Measurements from ENCODE around the gene SDCBP2. TPM values are rescaled to one million over a fixed set of nuclear protein-coding genes. Genes with fewer than 3 reads are reported as not detected.

SDCBP2 gene
- total and polyA plus RNA-seq, 2 of the 13 experiments (the other 11 are each of a cell fraction or from before 2014, with no cell fraction given), result 1.2 to 2.4 TPM

GRCh38 chr20:1325173-1326030, 3.5 kb downstream of the SDCBP2 start (continued):
- no peak; the same call in 1 of the 2 replicates for TF ChIP-seq ONECUT2 (CRISPR knock-in tag; IDR thresholded peaks at IDR 0.05)
- no peak; the same call in 1 of the 2 replicates for TF ChIP-seq GABPA (IDR thresholded peaks at IDR 0.05; ENCODE audit: low read depth, low read length)
- peak; percentile 81 for TF ChIP-seq GABPA (CRISPR knock-in tag; IDR thresholded peaks at IDR 0.05; ENCODE audit: low read depth)
- peak; percentile 63; the same call in 1 of the 2 replicates for TF ChIP-seq ATF5 (CRISPR knock-in tag; IDR thresholded peaks at IDR 0.05; ENCODE audit: low read depth)
- TF ChIP-seq KLF12 (CRISPR knock-in tag; IDR thresholded peaks at IDR 0.05; ENCODE audit: borderline replicate concordance), result peak; percentile 78; the same call in 1 of the 2 replicates
- peak; percentile 95 for TF ChIP-seq TIGD3 (CRISPR knock-in tag; IDR thresholded peaks at IDR 0.05; ENCODE audit: borderline replicate concordance)
- TF ChIP-seq ZBTB34 (CRISPR knock-in tag; IDR thresholded peaks at IDR 0.05), result no peak
- no peak for TF ChIP-seq ZNF496 (CRISPR knock-in tag; IDR thresholded peaks at IDR 0.05; ENCODE audit: insufficient replicate concordance)
- no peak; the same call in 1 of the 2 replicates for TF ChIP-seq ZMYM3 (CRISPR knock-in tag; IDR thresholded peaks at IDR 0.05)
- TF ChIP-seq CC2D1A (CRISPR knock-in tag; IDR thresholded peaks at IDR 0.05), result no peak
- TF ChIP-seq RELA (CRISPR knock-in tag; IDR thresholded peaks at IDR 0.05), result no peak
- TF ChIP-seq BCL6 (CRISPR knock-in tag; IDR thresholded peaks at IDR 0.05), result peak; percentile 53
- peak; percentile 86 for TF ChIP-seq ZNF580 (CRISPR knock-in tag; IDR thresholded peaks at IDR 0.05; ENCODE audit: borderline replicate concordance, low read depth)
- peak; percentile 76 for TF ChIP-seq ZBTB10 (CRISPR knock-in tag; IDR thresholded peaks at IDR 0.05; ENCODE audit: borderline replicate concordance)
- peak; percentile 61; the same call in 1 of the 2 replicates for TF ChIP-seq ZNF556 (CRISPR knock-in tag; IDR thresholded peaks at IDR 0.05; ENCODE audit: borderline replicate concordance)
- TF ChIP-seq ZNF790 (CRISPR knock-in tag; IDR thresholded peaks at IDR 0.05; ENCODE audit: borderline replicate concordance), result peak; percentile 85; the same call in 1 of the 2 replicates
- peak; percentile 84; the same call in 1 of the 2 replicates for TF ChIP-seq KLF9 (CRISPR knock-in tag; IDR thresholded peaks at IDR 0.05; ENCODE audit: low read depth)
- peak; percentile 92 for TF ChIP-seq HNF1B (CRISPR knock-in tag; IDR thresholded peaks at IDR 0.05)
- peak; percentile 66 to 76 for TF ChIP-seq MAFK (conservative IDR thresholded peaks at IDR 0.05 in 1 of 2, IDR thresholded peaks at IDR 0.05 in 1 of 2; ENCODE audit: low read length in 2 of 2)
- TF ChIP-seq ZNF652 (CRISPR knock-in tag; IDR thresholded peaks at IDR 0.05; ENCODE audit: borderline replicate concordance, low read depth), result peak; percentile 57
- TF ChIP-seq PHF5A (CRISPR knock-in tag; IDR thresholded peaks at IDR 0.05; ENCODE audit: low read depth, unreplicated experiment), result peak; percentile 71
